Activated B cell treated with CpG ODN at 0.5 μM for 24 hours (primary cell): ENCODE data around the gene ENKD1. TPM values are rescaled to one million over a fixed set of nuclear protein-coding genes. Genes with fewer than 3 reads are reported as not detected.

ENCODE experiments used
- ATAC-seq: fragments of 200-7000 bp; cut with Tn5 transposase; one replicate; pipeline ENCODE4 v1.10.0; 2021; ENCODE audit warnings: low read depth, mild to moderate bottlenecking, moderate library complexity
- CTCF ChIA-PET: fragments of 350-600 bp; sonication (Branson Sonifier 250); formaldehyde crosslinking; loops from one replicate; lab custom pipeline; 2021; ENCODE audit warnings: antibody characterized with exemption; lab: Charles Lee
- POLR2A ChIA-PET: fragments of 350-600 bp; sonication (Branson Sonifier 250); formaldehyde crosslinking; loops from one replicate; lab custom pipeline; 2021; ENCODE audit warnings: antibody characterized with exemption; lab: Charles Lee
- DNase-seq: peaks from one replicate; pipeline ENCODE4 v3.0.0; 2022
- H3K27ac Mint-ChIP-seq: one replicate; pipeline ENCODE4 v1.8.0; 2020; ENCODE audit warnings: mixed read lengths
- H3K27me3 Mint-ChIP-seq: one replicate; pipeline ENCODE4 v1.8.0; 2021; ENCODE audit warnings: mixed read lengths
- H3K36me3 Mint-ChIP-seq: one replicate; pipeline ENCODE4 v1.8.0; 2021; ENCODE audit warnings: low read depth, mixed read lengths
- H3K4me1 Mint-ChIP-seq: one replicate; pipeline ENCODE4 v1.8.0; 2021; ENCODE audit warnings: mixed read lengths
- H3K4me3 Mint-ChIP-seq: one replicate; pipeline ENCODE4 v1.8.0; 2020; ENCODE audit warnings: mild to moderate bottlenecking, mixed read lengths
- H3K9me3 Mint-ChIP-seq: one replicate; pipeline ENCODE4 v1.8.0; 2020; ENCODE audit warnings: mixed read lengths
- CTCF ChIP-seq: fragments of 200-600 bp; IDR thresholded peaks from one replicate; pipeline ENCODE4 v1.8.0; 2022; ENCODE audit warnings: antibody characterized with exemption, mild to moderate bottlenecking
- intact Hi-C: fragments of 100-400 bp; cut with micrococcal nuclease; formaldehyde crosslinking; loops from one replicate; pipeline ENCODE4 v1.15.1; 2024
- total RNA-seq: library from RNA; stranded (reverse); gene quantifications from 2 replicates; pipeline ENCODE4 v1.2.3, GENCODE V29; 2022

The ENKD1 gene
- total RNA-seq: 8.9 and 9.5 TPM in 2 replicates

GRCh38 chr16:67666559-67667452, at the start of gene ENKD1, which contains the start of gene C16orf86:
TSS of gene ENKD1 (minus strand) at chr16:67666750. CDS start at chr16:67666442, 308 bp downstream.
TSS of gene C16orf86 (plus strand) at chr16:67666814. CDS start at chr16:67666971, 157 bp downstream.
- Mint-ChIP-seq H3K36me3 (no peaks in the 10 kb centered on the region), H3K4me1 (peaks cover 43% of the 10 kb centered on the region), H3K27ac (peak within 1 kb of the TSS; percentile 85), H3K27me3 (no peaks in the 10 kb centered on the region), H3K4me3 (peak within 1 kb of the TSS; percentile 87), H3K9me3 (no peaks in the 10 kb centered on the region)
- CTCF ChIA-PET: interaction anchor here (0.6 to 6.6 kb wide), 16 partner anchors 23 to 186 kb away, joined by 3 to 61 read pairs (median 4); partner anchors contain the start of genes ATP6V0D1 and CARMIL2
- intact Hi-C loops: loop anchor here (5.0 to 10.0 kb wide), 5 partner anchors 240 to 568 kb away; partner anchors contain the start of genes B3GNT9, ESRP2, FBXL8 and TRADD
- POLR2A ChIA-PET: interaction anchor here (0.7 to 2.5 kb wide), 9 partner anchors 22 to 418 kb away, joined by 3 to 9 read pairs (median 5); partner anchors contain the start of genes ATP6V0D1, CARMIL2, CTCF and GFOD2
- peak; percentile 77 for DNase-seq
- no peak for TF ChIP-seq CTCF
- ATAC-seq: peak; percentile 71

- Mint-ChIP-seq H3K27ac (no peak overlapping the region), H3K4me3 (no peak overlapping the region), H3K4me1 (peaks cover 35% of the 10 kb centered on the region), H3K9me3 (no peaks in the 10 kb centered on the region), H3K36me3 (peaks cover 17% of the 10 kb centered on the region), H3K27me3 (no peaks in the 10 kb centered on the region)
- ATAC-seq (no peak), DNase-seq (no peak)
- ChIA-PET CTCF (no interaction called here), POLR2A (no interaction called here)
- TF ChIP-seq CTCF: no peak
- intact Hi-C loops: loop anchor here (5.0 kb wide), 1 partner anchor 234 kb away; the partner anchor contains the start of genes AGRP and ATP6V0D1
Observed at GRCh38 chr16:67716097-67716496, 49.5 kb upstream of the ENKD1 start.

GRCh38 chr16:67714522-67714921, 48.0 kb upstream of the ENKD1 start:
- Mint-ChIP-seq H3K4me1 (peaks cover 26% of the 10 kb centered on the region), H3K36me3 (peaks cover 17% of the 10 kb centered on the region), H3K4me3 (no peak overlapping the region), H3K9me3 (no peaks in the 10 kb centered on the region), H3K27ac (no peak overlapping the region), H3K27me3 (no peaks in the 10 kb centered on the region)
- intact Hi-C loops: no loop called here
- POLR2A ChIA-PET: no interaction called here
- ATAC-seq: no peak
- CTCF ChIA-PET: interaction anchor here (0.9 kb wide), 1 partner anchor 194 kb away, joined by 3 read pairs; no protein-coding TSS in a partner anchor
- no peak for TF ChIP-seq CTCF
- no peak for DNase-seq

- ATAC-seq (no peak), DNase-seq (no peak)
- CTCF ChIA-PET: interaction anchor here (0.9 kb wide), 1 partner anchor 193 kb away, joined by 3 read pairs; no protein-coding TSS in a partner anchor
- Mint-ChIP-seq H3K4me1 (peaks cover 23% of the 10 kb centered on the region), H3K4me3 (no peak overlapping the region), H3K27ac (no peak overlapping the region), H3K36me3 (peaks cover 12% of the 10 kb centered on the region), H3K27me3 (no peaks in the 10 kb centered on the region), H3K9me3 (no peaks in the 10 kb centered on the region)
- intact Hi-C loops: no loop called here
- POLR2A ChIA-PET: no interaction called here
- TF ChIP-seq CTCF: no peak
Observed at GRCh38 chr16:67713647-67714273, 47.2 kb upstream of the ENKD1 start.
